ENCODE measurements around the gene ZDHHC22.

DNA sequence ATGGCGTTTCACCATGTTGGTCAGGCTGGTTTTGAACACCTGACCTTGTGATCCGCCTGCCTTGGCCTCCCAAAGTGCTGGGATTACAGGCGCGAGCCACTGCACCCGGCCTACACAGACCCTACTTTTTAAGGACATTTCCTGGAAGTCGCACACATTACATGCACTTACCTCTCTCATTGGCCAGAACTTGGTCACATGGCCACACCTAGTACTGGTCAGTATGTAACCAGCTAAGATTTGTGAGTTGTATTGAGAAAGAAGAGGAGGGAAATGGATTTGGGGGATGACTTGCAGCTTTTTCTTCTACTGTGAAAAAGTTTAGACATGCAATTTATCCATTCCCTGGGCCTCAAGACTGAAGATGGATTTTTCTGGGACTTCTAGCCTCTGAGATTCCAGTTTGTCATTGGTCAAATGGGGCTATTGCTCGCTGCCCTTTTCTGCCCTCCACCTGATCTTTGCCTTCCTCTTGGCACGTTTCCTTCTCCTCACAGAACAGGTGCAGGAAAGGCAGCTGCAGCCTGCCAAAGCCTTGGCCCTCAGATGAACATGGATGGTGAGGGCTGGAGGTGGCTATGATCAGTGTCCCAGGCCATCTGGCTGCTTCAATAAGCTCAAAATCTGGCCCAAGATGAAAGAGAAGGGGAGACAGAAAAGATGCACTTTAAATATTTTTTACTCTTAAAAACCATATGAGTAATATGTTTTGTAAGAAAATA lies 7.1 kb upstream of the ZDHHC22 start:
- TF ChIP-seq CTCF (IDR thresholded peaks at IDR 0.05) (no peak), EZH2phosphoT487 (IDR thresholded peaks at IDR 0.05; ENCODE audit: borderline replicate concordance, low read depth) (no peak)

Data from SK-N-SH (cell line).